GM12873 (cell line): ENCODE data around the gene OMD.

Source experiments
- CTCF ChIP-seq: IDR thresholded peaks from 2 replicates; pipeline ENCODE4 v1.5.1; 2012; ENCODE audit warnings: low read depth, mild to moderate bottlenecking, moderate library complexity, low read length, control low read depth; ENCODE audit not compliant: insufficient read depth; ENCODE audit errors: missing control alignments

OMD gene

GRCh38 chr9:92402826-92403745, 21.2 kb downstream of the OMD start:
- no peak for TF ChIP-seq CTCF

GRCh38 chr9:92402360-92402759, 21.9 kb downstream of the OMD start:
- no peak for TF ChIP-seq CTCF

GRCh38 chr9:92397853-92398252, 26.4 kb downstream of the OMD start:
- TF ChIP-seq CTCF, result no peak

GRCh38 chr9:92395617-92396016, 28.7 kb downstream of the OMD start:
- TF ChIP-seq CTCF, result no peak

GRCh38 chr9:92393686-92394085, 30.6 kb downstream of the OMD start:
- TF ChIP-seq CTCF, result no peak

GRCh38 chr9:92392690-92393089, 31.6 kb downstream of the OMD start:
- no peak for TF ChIP-seq CTCF

GRCh38 chr9:92385953-92386352, 38.3 kb downstream of the OMD start:
- no peak for TF ChIP-seq CTCF
